B cell (primary cell): ENCODE measurements around the gene HIPK4. TPM values are rescaled to one million over a fixed set of nuclear protein-coding genes. Genes with fewer than 3 reads are reported as not detected.
A peak's percentile ranks its signal among the peaks of the same experiment; 100 is the strongest.
"Not testable (repeated sequence)": the region's sequence is repeated elsewhere in the genome, so short reads cannot be mapped to it uniquely, and the experiment has no call there.

ENCODE experiments used
- ATAC-seq: fragments of 200-7000 bp; cut with Tn5 transposase; one replicate; pipeline ENCODE4 v1.10.0; 2021; ENCODE audit warnings: low read depth, mild to moderate bottlenecking, moderate number of reproducible peaks, moderate library complexity
- CTCF ChIA-PET: fragments of 350-600 bp; sonication (Branson Sonifier 250); formaldehyde crosslinking; loops from one replicate; lab custom pipeline; 2021; ENCODE audit warnings: antibody characterized with exemption, inconsistent platforms; lab: Charles Lee
- POLR2A ChIA-PET: fragments of 350-600 bp; sonication (Branson Sonifier 250); formaldehyde crosslinking; loops from one replicate; lab custom pipeline; 2021; ENCODE audit warnings: antibody characterized with exemption; lab: Charles Lee
- DNase-seq: peaks from one replicate; pipeline ENCODE4 v3.0.0; 2013
- H2AFZ ChIP-seq: 2 replicates; pipeline ENCODE4 v1.6.1; 2012; ENCODE audit warnings: mild to moderate bottlenecking, low read depth, low read length; ENCODE audit not compliant: insufficient read depth, poor library complexity, severe bottlenecking
- H3K27ac ChIP-seq, 2 donors: 1 replicate in 1 of 2; 2 replicates in 1 of 2; pipeline ENCODE4 v1.5.1; 2012 to 2013; ENCODE audit warnings: low read length in 2 of 2, mild to moderate bottlenecking in 2 of 2, moderate library complexity in 1 of 2
- H3K27me3 ChIP-seq, 4 experiments: fragments of 200-600 bp in 1 of 4; sonication (generic) in 1 of 4; replicated peaks in 1 of 4; 1 replicate in 2 of 4; 2 replicates in 2 of 4; pipeline versions ENCODE4 v1.6.1 to v1.7.0; 2013 to 2016; ENCODE audit warnings: low read length in 3 of 4, mild to moderate bottlenecking in 2 of 4, mixed read lengths in 1 of 4, moderate library complexity in 1 of 4; ENCODE audit not compliant: insufficient read depth in 4 of 4, control insufficient read depth in 3 of 4; ENCODE audit errors: control extremely low read depth in 1 of 4
- H3K36me3 ChIP-seq, 2 experiments: replicated peaks in 1 of 2; 1 replicate in 1 of 2; 2 replicates in 1 of 2; pipeline versions ENCODE4 v1.6.1 to v1.7.1; 2013; ENCODE audit warnings: low read length in 1 of 2; ENCODE audit not compliant: insufficient read depth in 2 of 2, control insufficient read depth in 1 of 2; ENCODE audit errors: control extremely low read depth in 1 of 2, extremely low read depth in 1 of 2
- H3K4me1 ChIP-seq, 2 donors: fragments of 200-600 bp in 1 of 2; sonication (generic) in 1 of 2; 1 replicate in 1 of 2; 2 replicates in 1 of 2; pipeline versions ENCODE4 v1.5.1 to v1.6.1; 2013 to 2017; ENCODE audit warnings: low read length in 2 of 2; ENCODE audit not compliant: control insufficient read depth in 2 of 2, insufficient read depth in 2 of 2
- H3K4me2 ChIP-seq: replicated peaks from 2 replicates; pipeline ENCODE3; 2012; ENCODE audit warnings: mild to moderate bottlenecking, low read depth, low read length; ENCODE audit not compliant: poor library complexity, severe bottlenecking
- H3K4me3 ChIP-seq, 5 experiments: fragments of 200-600 bp in 1 of 5; sonication (generic) in 1 of 5; 1 replicate in 3 of 5; 2 replicates in 2 of 5; pipeline versions ENCODE4 v1.5.1 to v1.7.0; 2011 to 2016; ENCODE audit warnings: low read length in 4 of 5, mild to moderate bottlenecking in 4 of 5, low read depth in 2 of 5, control low read depth in 1 of 5, moderate library complexity in 1 of 5; ENCODE audit not compliant: insufficient read depth in 1 of 5; ENCODE audit errors: control extremely low read depth in 1 of 5, extremely low read depth in 1 of 5
- H3K79me2 ChIP-seq: fragments of 200-600 bp; sonication (generic); one replicate; pipeline ENCODE4 v1.6.0; 2016; ENCODE audit warnings: low read length; ENCODE audit not compliant: control insufficient read depth, insufficient read depth
- H3K9ac ChIP-seq: fragments of 200-600 bp; sonication (generic); 2 replicates; pipeline ENCODE4 v1.6.1; 2017; ENCODE audit warnings: mild to moderate bottlenecking, low read length, moderate library complexity
- H3K9me3 ChIP-seq, 3 donors: one replicate each; pipeline versions ENCODE4 v1.6.1 to v1.7.1; 2013; ENCODE audit warnings: low read length in 2 of 3; ENCODE audit not compliant: control insufficient read depth in 2 of 3, insufficient read depth in 1 of 3; ENCODE audit errors: control extremely low read depth in 1 of 3
- H4K20me1 ChIP-seq: 2 replicates; pipeline ENCODE4 v1.6.0; 2012; ENCODE audit warnings: mild to moderate bottlenecking, low read length; ENCODE audit not compliant: insufficient read depth, control insufficient read depth, poor library complexity, severe bottlenecking
- H3K27ac Mint-ChIP-seq: one replicate; pipeline ENCODE4 v1.8.0; 2021; ENCODE audit warnings: mixed read lengths
- H3K27me3 Mint-ChIP-seq: one replicate; pipeline ENCODE4 v1.8.0; 2021; ENCODE audit warnings: mixed read lengths
- H3K4me1 Mint-ChIP-seq: one replicate; pipeline ENCODE4 v1.8.0; 2021; ENCODE audit warnings: mixed read lengths
- H3K4me3 Mint-ChIP-seq: one replicate; pipeline ENCODE4 v1.8.0; 2021; ENCODE audit warnings: mixed read lengths
- H3K9me3 Mint-ChIP-seq: one replicate; pipeline ENCODE4 v1.8.0; 2022; ENCODE audit warnings: mixed read lengths; ENCODE audit not compliant: insufficient read depth
- CTCF ChIP-seq: fragments of 200-600 bp; IDR thresholded peaks from one replicate; pipeline ENCODE4 v1.8.0; 2022; ENCODE audit warnings: antibody characterized with exemption, mild to moderate bottlenecking
- EZH2 ChIP-seq: IDR thresholded peaks from 2 replicates; pipeline ENCODE4 v1.6.1; 2012; ENCODE audit warnings: borderline replicate concordance, low read depth, mild to moderate bottlenecking, moderate library complexity, low read length; ENCODE audit not compliant: insufficient read depth, poor library complexity, severe bottlenecking
- WGBS: methylation state at CpG from one replicate; pipeline ENCODE4 v1.1.5; 2013; ENCODE audit warnings: missing lambda C conversion rate; ENCODE audit not compliant: insufficient coverage; 5-methylcytosine and 5-hydroxymethylcytosine counted together
- intact Hi-C: fragments of 100-400 bp; cut with micrococcal nuclease; formaldehyde crosslinking; loops from one replicate; pipeline ENCODE4 v1.10.0; 2022
- polyA plus RNA-seq: library from polyadenylated mRNA; depleted of rRNA; stranded (reverse); fragments of >200 nt; gene quantifications from 2 replicates; pipeline ENCODE4 v1.2.3, GENCODE V29; 2012
- total RNA-seq, 2 donors: library from RNA; stranded (reverse); fragments of 120-200 nt in 1 of 2; gene quantifications; 1 replicate in 1 of 2; 2 replicates in 1 of 2; pipeline versions ENCODE4 v1.2.3 to v1.2.4, GENCODE V29; 2013 to 2022

Gene HIPK4
- total and polyA plus RNA-seq, 2 donors (not counting 1 experiment from before 2014, with no cell fraction given): 0.04 to 0.20 TPM

- TF ChIP-seq EZH2 (no peak), CTCF (no peak)
- Histone ChIP-seq H4K20me1 (no peaks in the 10 kb centered on the region), H3K9ac (no peak overlapping the region), H3K27me3 (no peaks in the 10 kb centered on the region), H3K9me3 (no peaks in the 10 kb centered on the region), H3K27ac (no peak overlapping the region), H3K4me2 (no peak overlapping the region), H3K4me3 (no peak overlapping the region), H3K4me1 (peaks cover 19 to 30% of the 10 kb centered on the region in 2 donors), H3K36me3 (no peaks in the 10 kb centered on the region), H2AFZ (no peak overlapping the region), H3K79me2 (no peaks in the 10 kb centered on the region)
- Mint-ChIP-seq H3K9me3 (no peaks in the 10 kb centered on the region), H3K4me3 (no peak overlapping the region), H3K27ac (no peak overlapping the region), H3K4me1 (peaks cover 26% of the 10 kb centered on the region), H3K27me3 (no peaks in the 10 kb centered on the region)
- CTCF ChIA-PET: interaction anchor here (1.0 kb wide), 1 partner anchor 11 kb away, joined by 3 read pairs; no protein-coding TSS in a partner anchor
- ATAC-seq: no peak
- intact Hi-C loops: no loop called here
- POLR2A ChIA-PET: no interaction called here
- no peak for DNase-seq
- WGBS: 83% methylated on average over 1 of the region's 3 CpGs
These were observed 41.7 kb upstream of the HIPK4 start for GRCh38 chr19:40431698-40432097.

- WGBS: 98% methylated on average over 6 of the region's 10 CpGs
- H3K9ac ChIP-seq, H4K20me1 ChIP-seq, H3K9me3 ChIP-seq, H3K36me3 ChIP-seq, DNase-seq, H3K9me3 Mint-ChIP-seq, H3K27ac ChIP-seq, H2AFZ ChIP-seq, H3K4me3 Mint-ChIP-seq, H3K4me3 ChIP-seq, H3K4me2 ChIP-seq, intact Hi-C loops, ATAC-seq, H3K79me2 ChIP-seq, H3K27me3 Mint-ChIP-seq, H3K27me3 ChIP-seq: not testable (repeated sequence)
- ChIA-PET POLR2A (interaction anchor here (0.6 to 0.9 kb wide), 3 partner anchors 9 to 243 kb away, joined by 4 read pairs; no protein-coding TSS in a partner anchor), CTCF (interaction anchor here (1.2 kb wide), 1 partner anchor 10 kb away, joined by 5 read pairs; no protein-coding TSS in a partner anchor)
- Mint-ChIP-seq H3K4me1 (peaks cover 27% of the 10 kb centered on the region), H3K27ac (peak overlapping the region; percentile 46)
- peaks cover 23 to 25% of the 10 kb centered on the region in 2 donors for H3K4me1 ChIP-seq
These were observed 40.3 kb upstream of the HIPK4 start for GRCh38 chr19:40430242-40430641.

GRCh38 chr19:40428197-40428596 is 38.2 kb upstream of the HIPK4 start:
- DNase-seq, H3K27ac ChIP-seq, ATAC-seq, H2AFZ ChIP-seq, H3K27me3 ChIP-seq, H3K27me3 Mint-ChIP-seq, H3K36me3 ChIP-seq, H3K4me2 ChIP-seq, intact Hi-C loops, H3K9ac ChIP-seq, H3K9me3 Mint-ChIP-seq, H4K20me1 ChIP-seq, H3K9me3 ChIP-seq, H3K4me3 Mint-ChIP-seq, H3K4me3 ChIP-seq, H3K27ac Mint-ChIP-seq: not testable (repeated sequence)
- H3K4me1 Mint-ChIP-seq: peaks cover 22% of the 10 kb centered on the region
- WGBS: 96% methylated on average over 4 of the region's 7 CpGs
- ChIA-PET POLR2A (interaction anchor here (0.7 to 5.8 kb wide), 2 partner anchors 8 to 15 kb away, joined by 7 to 63 read pairs; partner anchors contain the start of gene SERTAD3), CTCF (interaction anchor here (0.6 to 9.5 kb wide), 4 partner anchors 9 to 459 kb away, joined by 3 to 86 read pairs (median 4); partner anchors contain the start of genes BLVRB and SPTBN4)
- Histone ChIP-seq H3K4me1 (peaks cover 12 to 20% of the 10 kb centered on the region in 2 donors), H3K79me2 (peaks cover 18% of the 10 kb centered on the region)
